ENCODE results near the gene SNX32.
A peak's percentile ranks its signal among the peaks of the same experiment; 100 is the strongest.

Gene SNX32

DNA sequence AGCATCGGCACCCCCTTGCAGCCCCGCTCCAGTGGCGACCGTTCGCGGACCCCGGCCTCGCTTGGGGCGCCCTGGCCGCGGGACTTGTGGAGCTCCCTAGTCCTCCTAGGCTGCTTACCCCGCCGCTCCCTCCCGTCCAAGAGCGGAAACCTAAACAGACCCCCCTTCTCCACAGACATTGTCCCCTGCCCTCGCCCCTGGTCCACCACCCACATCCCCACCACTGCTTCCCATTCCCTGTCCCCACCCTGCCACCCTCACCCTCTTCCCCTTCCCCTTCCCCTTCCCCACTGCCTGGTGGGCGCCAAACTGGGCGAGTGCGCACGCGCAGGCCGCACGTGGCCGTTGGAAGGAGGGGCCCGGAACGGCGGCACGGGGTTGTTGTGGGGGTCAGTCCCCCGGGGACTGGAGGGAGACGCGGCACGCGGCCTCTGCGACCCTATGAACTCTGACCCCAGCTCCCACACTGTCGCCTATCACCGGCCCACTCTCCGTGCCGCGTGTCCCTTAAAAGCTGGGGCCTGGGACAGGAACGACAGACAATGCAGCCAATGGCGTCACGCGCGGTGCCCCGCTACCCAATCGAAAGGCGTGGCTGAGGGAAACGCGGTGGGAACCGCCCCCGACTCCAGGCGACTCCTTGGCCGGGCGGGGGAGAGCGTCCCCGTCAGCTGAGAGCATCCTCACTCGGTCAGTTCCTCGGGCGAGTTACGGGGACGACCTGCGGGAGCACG, at the start of gene SNX32:
TSS of gene SNX32 (plus strand) at position 667 of the 734 bp plus-strand sequence. CDS start 103 bp downstream, outside the sequence.
- peak; percentile 94 for DNase-seq

DNA sequence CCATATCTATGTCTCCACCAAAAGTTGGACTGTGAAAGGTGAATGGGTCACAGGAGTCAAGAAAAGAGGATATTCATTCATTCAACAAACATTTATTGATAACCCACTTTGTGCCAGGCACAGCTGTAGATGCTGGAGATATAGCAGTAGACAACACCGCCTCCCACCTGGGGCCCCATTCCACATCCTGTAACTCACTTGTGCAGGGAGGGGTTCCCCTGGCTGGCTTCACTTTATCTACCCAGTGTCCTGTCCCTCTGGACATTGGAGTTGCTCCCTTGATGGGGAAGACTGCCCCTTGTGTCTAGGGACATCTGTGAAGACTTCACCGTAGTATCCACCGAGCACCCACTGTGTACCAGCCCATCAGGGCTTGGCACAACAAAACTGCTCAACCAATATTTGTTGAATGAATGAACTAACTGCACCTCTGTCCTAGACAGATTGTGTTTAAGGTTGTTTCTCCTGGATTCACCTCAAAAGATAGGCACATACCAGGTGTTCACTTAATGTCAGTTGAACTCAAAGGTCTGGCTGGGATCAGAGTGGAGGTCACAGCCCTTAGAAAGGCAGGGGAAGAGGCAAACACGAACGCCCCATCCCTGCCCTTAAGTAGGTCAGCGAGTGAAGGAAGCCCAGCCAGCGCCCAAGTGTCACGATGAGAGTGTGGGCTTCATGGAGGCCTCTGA, 48.3 kb upstream of the SNX32 start:
- DNase-seq, result no peak

DNA sequence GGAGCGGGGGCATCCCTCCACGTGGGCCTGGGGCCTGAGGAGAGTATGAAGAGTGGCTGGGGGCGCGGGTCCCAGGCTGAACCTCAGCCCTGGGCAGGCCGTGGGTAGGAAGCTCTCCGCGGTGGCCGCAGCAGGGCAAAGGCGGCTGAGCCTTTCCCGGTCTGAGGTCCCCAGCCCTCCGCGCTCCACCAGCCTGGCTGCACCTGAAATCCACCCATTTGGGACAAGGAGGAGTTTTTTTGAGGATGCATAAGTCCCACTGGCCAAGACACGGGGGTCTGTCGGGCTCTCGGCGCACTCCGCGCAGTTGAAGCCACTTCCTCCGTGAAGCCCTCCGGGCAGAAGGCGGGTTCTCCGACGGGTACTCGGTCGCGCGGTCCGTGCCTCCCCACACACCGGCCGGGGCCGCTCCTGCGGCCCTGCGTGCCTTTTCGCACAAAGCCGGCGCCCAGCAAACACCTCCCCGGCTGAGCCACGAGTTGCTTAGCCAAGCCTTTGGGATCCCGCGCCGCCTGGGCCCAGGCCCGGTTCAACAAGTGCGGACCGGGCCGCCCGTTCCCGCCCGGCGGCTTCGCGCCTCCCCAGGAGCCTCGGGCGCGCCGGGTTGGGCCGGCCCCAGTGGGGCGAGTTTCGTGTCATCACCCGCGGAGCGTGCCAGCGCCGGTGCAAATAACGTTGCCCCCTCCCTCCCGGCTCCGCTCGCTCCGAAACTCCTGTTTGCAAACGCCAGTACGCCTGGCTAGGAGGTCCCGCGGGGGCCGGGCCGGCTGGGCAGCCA, 47.6 kb upstream of the SNX32 start:
- DNase-seq, result no peak

DNA sequence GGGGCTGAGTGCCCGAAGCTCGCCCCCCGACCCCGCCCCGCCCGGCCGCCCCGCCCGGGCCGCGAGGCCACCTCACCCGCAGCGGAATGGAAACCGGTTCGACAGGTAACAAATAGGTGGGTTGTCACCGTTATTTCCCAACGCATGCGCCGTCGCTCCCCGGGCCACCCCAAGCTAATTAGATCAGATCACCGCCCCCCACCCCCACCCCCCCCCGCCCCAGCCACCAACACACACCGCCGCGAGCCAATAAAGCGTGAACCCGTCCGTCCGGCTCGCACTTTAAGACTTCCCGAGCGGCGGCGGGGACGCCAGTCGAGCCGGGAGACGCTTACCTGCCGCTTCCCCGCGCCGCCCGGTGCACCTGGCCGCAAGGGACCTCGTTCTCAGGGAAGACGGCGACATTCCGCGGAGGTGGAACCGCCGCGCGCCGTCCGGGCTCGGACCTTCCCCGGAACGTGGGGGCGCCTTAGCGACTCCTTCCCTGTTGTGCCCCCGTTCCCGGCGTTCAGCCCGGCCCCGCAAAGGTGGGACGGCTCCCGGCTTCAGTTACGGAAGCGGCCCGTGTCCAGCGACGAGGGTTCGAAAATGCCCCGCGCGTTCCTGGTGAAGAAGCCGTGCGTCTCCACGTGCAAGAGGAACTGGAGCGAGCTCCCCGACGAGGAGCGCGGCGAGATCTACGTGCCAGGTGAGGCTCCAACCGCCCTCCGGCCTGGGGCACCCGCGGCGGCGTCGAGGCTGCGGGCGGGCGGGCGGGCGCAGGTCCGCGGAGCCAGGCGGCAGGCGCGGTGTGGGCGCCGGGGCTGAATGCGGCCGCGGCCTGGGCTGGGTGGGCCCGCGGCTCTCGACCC, 46.8 kb upstream of the SNX32 start, which contains the start of gene OVOL1:
TSS of gene OVOL1 (plus strand) at position 278 of the 851 bp plus-strand sequence. CDS start at position 589, 311 bp downstream.
- no peak for DNase-seq

DNA sequence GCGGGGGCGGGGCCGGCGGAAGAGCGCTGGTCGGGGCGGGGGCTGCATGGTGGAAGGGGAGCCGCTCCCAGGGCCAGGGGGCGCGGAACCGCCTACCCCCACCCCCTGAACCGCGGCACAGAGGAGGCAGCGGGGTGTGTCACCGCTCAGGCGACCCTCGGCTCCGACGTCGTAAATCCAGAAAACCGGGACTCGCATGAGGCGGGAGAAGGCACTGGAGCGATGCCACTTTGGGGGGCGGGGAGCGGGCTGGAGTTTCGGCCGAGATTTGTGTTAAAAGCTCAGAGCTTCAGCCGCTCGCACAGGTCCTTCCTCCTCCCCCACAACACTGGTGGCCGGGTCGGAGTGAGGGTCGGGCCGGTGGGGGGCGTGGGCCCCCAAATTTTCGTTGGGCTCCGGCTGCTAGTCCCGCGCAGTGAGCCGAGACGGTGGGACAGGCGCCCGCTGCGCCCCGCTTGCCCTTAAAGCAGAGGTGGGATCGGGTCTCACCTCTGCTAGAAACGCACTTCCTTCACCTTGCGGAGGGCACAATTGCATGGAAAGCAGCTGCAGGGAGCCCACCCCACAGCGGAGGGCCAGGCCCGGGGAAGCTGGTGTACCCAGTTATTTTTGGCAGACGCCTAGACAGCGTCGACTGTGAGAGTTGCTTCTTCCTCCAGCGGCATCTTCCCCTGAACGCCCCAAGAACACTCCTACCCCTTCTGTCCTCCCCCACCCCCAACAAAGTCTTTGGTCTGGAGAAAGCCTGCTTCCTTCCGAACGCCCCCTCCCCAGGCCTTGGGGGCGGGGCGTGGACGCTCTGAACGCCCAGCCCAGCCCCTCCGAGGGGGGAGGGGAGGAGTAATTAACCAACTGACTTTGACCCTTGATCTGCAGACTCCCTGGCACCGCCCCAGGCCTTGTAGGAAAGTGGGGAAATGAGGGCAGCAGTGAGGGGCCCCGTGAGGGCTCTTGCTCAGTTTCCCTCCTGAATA, 45.8 kb upstream of the SNX32 start:
- DNase-seq, result no peak

- no peak for DNase-seq
Observed at GRCh38 chr11:65788821-65789220, 44.9 kb upstream of the SNX32 start.

DNA sequence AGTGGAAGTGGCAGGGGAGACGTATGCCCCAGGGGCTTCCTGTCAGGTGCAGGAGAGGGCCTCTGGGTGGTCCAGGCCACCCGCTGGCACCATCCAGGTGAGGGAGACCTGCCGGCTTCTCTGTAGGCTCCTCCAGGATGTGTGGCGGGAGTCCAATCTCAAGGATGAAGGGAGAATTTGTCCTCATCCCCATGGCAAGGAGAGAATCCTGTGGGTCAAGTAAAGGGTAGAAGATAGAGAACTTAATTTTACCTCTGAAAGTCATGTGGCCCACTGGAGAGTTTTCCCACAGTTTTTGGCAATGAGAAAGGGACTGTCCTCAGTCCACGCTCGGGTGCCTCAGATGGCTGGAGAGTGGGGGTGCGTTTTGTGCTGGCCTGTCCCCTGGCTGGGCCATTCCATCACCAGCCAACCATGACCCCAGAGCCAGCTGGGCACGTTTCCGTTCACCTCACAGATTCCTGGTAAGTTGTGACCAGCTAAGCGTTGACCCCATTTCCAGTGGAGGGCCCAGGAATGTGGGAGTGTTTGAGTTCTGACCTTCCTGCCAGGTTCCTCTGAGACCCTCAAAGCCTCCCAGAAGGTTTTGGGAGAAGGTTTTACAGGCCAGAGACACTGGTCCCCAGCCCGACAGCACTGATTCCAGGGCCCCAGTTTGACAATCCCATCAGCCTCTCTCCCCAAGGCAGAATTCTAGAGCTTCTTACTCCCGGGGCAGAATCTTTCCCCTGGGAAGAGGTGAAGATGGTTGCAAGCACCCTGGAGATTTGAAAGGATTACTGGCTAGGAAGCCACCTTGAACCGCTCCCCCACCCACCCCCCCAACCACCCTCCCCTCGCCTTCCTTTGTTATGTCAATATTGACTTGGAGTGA, 44.3 kb upstream of the SNX32 start:
- no peak for DNase-seq

DNA sequence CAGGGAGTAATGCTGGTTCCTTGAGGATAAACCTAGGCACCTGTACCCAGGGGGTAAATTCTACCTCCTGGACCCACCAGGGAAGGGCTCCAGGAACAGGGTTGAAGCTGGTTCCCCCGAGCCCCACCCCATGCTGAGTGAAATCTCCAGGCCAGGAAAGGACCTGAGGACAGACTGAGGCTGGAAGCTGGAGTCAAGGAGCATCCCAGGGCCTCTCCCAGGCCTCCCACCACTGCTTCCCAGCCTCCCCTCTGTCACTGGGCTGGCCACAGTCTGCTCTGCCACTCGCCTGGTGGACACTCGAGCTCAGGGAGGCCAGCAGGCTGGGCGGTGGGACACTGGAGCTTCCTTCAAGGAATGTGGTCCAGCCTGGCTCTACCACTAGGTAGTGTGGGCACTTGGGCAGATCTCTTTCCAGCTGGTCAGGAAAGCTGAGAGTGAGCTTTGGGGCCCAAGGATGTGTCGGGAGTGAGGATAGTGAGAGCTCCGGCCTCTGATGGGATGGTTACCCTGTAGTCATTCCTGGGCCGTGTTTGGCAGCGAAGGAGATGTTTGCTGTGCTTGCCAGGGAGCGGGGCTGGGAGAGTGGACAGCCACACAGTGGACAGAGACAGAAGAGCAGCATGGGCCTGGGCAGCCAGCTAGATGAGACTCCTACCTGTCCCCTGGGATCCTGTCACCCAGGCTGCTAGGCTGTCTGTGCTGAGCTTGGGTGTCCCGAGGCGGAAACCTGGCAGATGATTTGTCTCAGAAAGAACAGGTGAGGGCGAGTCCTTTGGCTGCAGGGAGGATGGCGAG, 43.5 kb upstream of the SNX32 start:
- DNase-seq, result no peak

DNA sequence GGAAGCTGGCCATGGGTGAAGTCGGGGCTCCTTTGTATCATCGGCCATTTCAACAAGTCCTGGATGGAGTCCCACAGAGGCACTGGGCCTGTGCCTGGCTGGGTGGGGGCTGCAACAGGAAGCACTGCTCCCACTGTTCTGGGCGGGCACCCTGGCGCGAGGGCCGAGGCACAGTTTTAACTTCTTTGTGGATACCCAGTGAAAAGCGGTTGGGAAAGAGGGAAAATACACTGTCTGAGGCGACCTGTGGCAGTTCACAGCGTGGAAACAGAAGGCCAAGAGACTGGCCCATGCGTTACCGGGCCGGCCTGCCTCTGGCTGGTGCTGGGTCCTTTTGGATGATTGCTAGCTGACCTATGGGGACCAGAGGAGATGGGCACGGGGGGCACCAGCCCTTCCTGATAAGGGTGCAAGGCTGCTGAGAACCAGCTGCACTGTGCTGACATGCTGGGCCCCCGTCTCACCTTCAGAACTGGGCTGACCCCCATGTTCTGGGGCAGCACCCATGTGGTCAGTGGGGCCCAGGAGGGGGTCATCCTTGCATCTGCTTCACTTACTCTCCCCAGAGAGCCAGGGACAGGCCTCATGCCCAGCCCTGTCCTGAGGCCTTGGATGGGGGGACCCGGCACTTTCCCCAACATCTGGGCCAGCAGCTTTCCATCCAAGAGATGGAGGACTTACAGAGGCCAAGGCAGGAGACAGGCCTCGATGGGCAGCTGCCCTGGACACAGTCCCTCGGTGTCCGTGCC, 42.7 kb upstream of the SNX32 start:
- no peak for DNase-seq

GRCh38 chr11:65791719-65792213, 42.0 kb upstream of the SNX32 start:
- peak; percentile 59 for DNase-seq

GRCh38 chr11:65792456-65792855, 41.3 kb upstream of the SNX32 start:
- no peak for DNase-seq

DNA sequence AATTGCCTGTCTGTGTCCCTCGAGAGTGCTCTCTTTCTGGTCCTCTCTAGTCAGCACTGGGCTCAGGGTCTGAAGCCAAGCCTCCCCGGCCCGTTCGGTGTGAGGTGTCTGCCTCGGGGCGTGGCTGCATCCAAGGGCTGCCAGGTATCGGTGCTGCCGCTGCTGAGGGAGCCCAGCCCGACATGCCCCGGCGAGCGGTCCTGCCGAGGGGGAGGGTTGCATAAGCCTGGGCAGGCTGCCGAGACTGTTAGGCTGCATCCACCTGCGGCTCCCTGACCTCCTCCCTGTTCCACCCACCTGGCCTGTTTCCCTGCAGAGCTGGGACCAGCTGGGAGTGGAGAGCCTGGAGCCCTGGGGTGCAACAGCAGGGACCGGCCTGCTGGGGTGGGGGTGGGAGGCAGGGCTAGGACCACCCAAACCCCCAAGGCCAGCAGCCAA, 40.6 kb upstream of the SNX32 start:
- no peak for DNase-seq

DNA sequence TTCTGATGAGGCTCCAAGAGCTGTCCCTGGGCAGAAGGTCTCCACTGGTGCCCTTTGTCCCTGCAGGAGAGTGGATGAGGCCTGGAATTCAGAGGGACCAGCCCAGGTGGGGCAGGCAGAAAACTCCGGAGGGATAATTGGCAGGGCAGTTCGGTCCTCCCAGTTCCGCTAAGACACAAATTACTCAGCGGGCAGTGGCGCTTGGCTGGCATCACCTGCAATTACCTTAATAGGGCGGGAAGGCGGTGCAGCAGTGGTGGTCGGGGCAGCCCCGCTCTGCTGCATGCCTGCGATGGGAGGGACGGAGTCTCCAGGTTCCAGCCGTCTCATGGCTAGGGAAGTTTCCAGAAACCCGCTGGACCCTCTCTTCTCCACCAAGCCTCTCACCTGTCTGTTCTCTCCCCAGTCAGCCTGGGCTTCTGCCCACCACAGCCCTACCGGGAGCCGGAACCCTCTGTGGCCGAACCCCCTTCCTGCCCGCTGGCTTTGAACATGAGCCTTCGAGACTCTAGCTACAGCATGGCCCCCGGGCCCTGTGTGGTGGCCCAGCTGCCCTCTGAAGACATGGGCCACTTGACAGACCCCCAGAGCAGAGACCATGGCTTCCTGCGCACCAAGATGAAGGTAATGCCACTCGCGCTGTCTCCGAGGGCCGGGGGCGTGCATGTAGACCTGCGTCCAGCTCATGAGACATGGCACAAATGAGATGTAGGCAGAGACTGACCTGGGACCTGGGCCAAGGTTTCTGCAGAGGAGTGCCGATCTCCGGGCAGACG, 40.0 kb upstream of the SNX32 start:
- DNase-seq, result no peak

DNA sequence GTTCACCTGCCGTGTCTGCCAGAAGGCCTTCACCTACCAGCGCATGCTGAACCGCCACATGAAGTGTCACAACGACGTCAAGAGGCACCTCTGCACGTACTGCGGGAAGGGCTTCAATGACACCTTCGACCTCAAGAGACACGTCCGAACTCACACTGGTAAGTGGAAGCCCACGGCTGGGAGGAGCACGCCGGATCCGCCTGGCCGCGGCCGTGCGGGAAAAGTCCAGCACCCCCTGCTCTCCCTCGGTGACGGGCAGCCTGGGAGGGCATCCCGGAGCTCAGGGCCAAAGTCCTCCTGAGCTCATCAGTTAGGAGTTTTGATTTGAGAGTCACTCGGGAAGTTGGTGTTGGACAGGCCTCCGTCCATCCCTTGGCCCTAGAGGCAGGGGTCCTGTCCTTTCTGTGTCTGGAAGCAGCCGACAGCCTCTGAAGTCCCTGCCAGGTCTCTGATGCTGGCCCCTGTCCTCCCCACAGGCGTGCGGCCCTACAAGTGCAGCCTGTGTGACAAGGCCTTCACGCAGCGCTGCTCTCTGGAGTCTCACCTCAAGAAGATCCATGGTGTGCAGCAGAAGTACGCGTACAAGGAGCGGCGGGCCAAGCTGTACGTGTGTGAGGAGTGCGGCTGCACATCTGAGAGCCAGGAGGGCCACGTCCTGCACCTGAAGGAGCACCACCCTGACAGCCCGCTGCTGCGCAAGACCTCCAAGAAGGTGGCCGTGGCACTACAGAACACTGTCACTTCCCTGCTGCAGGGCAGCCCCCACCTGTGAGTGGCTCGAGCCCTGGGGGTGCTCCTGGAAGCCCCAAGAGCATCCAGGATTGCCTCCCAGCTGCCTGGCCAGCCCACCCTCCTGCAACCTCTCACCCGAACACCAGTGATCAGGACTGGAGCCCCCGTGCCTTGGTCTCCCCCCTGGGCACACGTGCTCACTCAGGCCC, 38.9 kb upstream of the SNX32 start:
- DNase-seq, result no peak

- no peak for DNase-seq
Observed at GRCh38 chr11:65796726-65797601, 36.8 kb upstream of the SNX32 start.
